Stimulated activated CD8-positive, alpha-beta memory T cell treated with anti-CD3 and anti-CD28 coated beads, Interleukin-15, amount 100 ng/mL, for 48 hours (primary cell): Measurements from ENCODE around the gene COX5B.
"Not testable (repeated sequence)": the region's sequence is repeated elsewhere in the genome, so short reads cannot be mapped to it uniquely, and the experiment has no call there.

ENCODE experiments used
- DNase-seq, 2 donors: peaks; one replicate each; pipeline ENCODE4 v3.0.0-alpha.2; 2020; ENCODE audit warnings: low read depth in 2 of 2

Gene COX5B

GRCh38 chr2:97654309-97654708, 8.4 kb downstream of the COX5B start:
- DNase-seq, result no peak

GRCh38 chr2:97654791-97655190, 8.9 kb downstream of the COX5B start:
- DNase-seq, result no peak

GRCh38 chr2:97656129-97656755, 10.4 kb downstream of the COX5B start:
- no peak for DNase-seq

- no peak for DNase-seq
Observed at GRCh38 chr2:97656905-97657587, 11.2 kb downstream of the COX5B start.

GRCh38 chr2:97657986-97658690, 12.3 kb downstream of the COX5B start:
- DNase-seq, result no peak

- no peak for DNase-seq
Observed at GRCh38 chr2:97658691-97659157, 12.9 kb downstream of the COX5B start.

GRCh38 chr2:97659256-97660043, 13.6 kb downstream of the COX5B start:
- DNase-seq, result no peak

GRCh38 chr2:97660044-97660774, 14.3 kb downstream of the COX5B start:
- DNase-seq, result no peak

GRCh38 chr2:97660775-97661389, 15.0 kb downstream of the COX5B start:
- no peak for DNase-seq

- no peak for DNase-seq
Observed at GRCh38 chr2:97661927-97662326, 16.1 kb downstream of the COX5B start.

GRCh38 chr2:97662386-97662894, 16.6 kb downstream of the COX5B start:
- DNase-seq, result no peak

- DNase-seq, result peak; percentile 81 to 85
Observed at GRCh38 chr2:97662895-97663625, 17.2 kb downstream of the COX5B start.

GRCh38 chr2:97663626-97663961, 17.7 kb downstream of the COX5B start:
- no peak for DNase-seq

- peak; percentile 98 for DNase-seq
Observed at GRCh38 chr2:97663962-97664635, 18.2 kb downstream of the COX5B start, which contains the start of gene ACTR1B. TSS of gene ACTR1B (minus strand) at chr2:97664044. CDS start at chr2:97663890, 154 bp downstream.

GRCh38 chr2:97664636-97664970, 18.7 kb downstream of the COX5B start:
- no peak for DNase-seq

GRCh38 chr2:97669448-97669847, 23.6 kb downstream of the COX5B start, which contains the start of gene C2orf92:
TSS of gene C2orf92 (plus strand) at chr2:97669713. CDS start at chr2:97669789, 76 bp downstream.
- DNase-seq, result no peak

GRCh38 chr2:97670471-97670870, 24.6 kb downstream of the COX5B start:
- no peak for DNase-seq

GRCh38 chr2:97671526-97671925, 25.7 kb downstream of the COX5B start:
- DNase-seq, result no peak

- DNase-seq, result not testable (repeated sequence)
Observed at GRCh38 chr2:97672606-97673140, 26.8 kb downstream of the COX5B start.
